Neuronal stem cell (in vitro differentiated cells): ENCODE data around the gene CD58.

ENCODE experiments used
- DNase-seq: peaks from one replicate; pipeline ENCODE4 v3.0.0-alpha.2; 2013; ENCODE audit warnings: low spot score
- H2AFZ ChIP-seq: one replicate; pipeline ENCODE4 v1.6.1; 2013; ENCODE audit warnings: mild to moderate bottlenecking, low read length, inconsistent platforms
- H2AK5ac ChIP-seq: 2 replicates; pipeline ENCODE4 v1.6.1; 2013; ENCODE audit warnings: low read depth, mild to moderate bottlenecking, inconsistent platforms, low read length, moderate library complexity, mixed read lengths
- H2BK120ac ChIP-seq: 2 replicates; pipeline ENCODE4 v1.6.1; 2013; ENCODE audit warnings: low read depth, mild to moderate bottlenecking, inconsistent platforms, low read length, moderate library complexity, mixed read lengths
- H2BK12ac ChIP-seq: one replicate; pipeline ENCODE4 v1.6.1; 2013; ENCODE audit warnings: low read length, inconsistent platforms
- H2BK15ac ChIP-seq: 2 replicates; pipeline ENCODE4 v1.6.1; 2013; ENCODE audit warnings: mild to moderate bottlenecking, low read length, inconsistent platforms, mixed read lengths
- H2BK5ac ChIP-seq: one replicate; pipeline ENCODE4 v1.6.1; 2013; ENCODE audit warnings: inconsistent platforms, mild to moderate bottlenecking, low read length, moderate library complexity
- H3K14ac ChIP-seq: one replicate; pipeline ENCODE4 v1.6.1; 2013; ENCODE audit warnings: low read length, inconsistent platforms
- H3K18ac ChIP-seq: 2 replicates; pipeline ENCODE4 v1.6.1; 2013; ENCODE audit warnings: low read length, inconsistent platforms
- H3K23ac ChIP-seq: 2 replicates; pipeline ENCODE4 v1.6.1; 2013; ENCODE audit warnings: low read depth, mild to moderate bottlenecking, mixed read lengths, low read length, inconsistent platforms; ENCODE audit not compliant: poor library complexity
- H3K27ac ChIP-seq: replicated peaks from 3 replicates; pipeline ENCODE4 v1.5.1; 2013; ENCODE audit warnings: low read length, inconsistent platforms
- H3K27me3 ChIP-seq, 3 experiments: 2 replicates each; pipeline ENCODE4 v1.6.1; 2013; ENCODE audit warnings: low read length in 3 of 3, mild to moderate bottlenecking in 2 of 3, inconsistent platforms in 1 of 3, low read depth in 1 of 3, mixed read lengths in 1 of 3, moderate library complexity in 1 of 3; ENCODE audit not compliant: control insufficient read depth in 3 of 3, insufficient read depth in 3 of 3
- H3K36me3 ChIP-seq, 2 donors: replicated peaks in 1 of 2; 2 replicates each; pipeline ENCODE4 v1.6.1; 2013; ENCODE audit warnings: low read length in 2 of 2; ENCODE audit not compliant: control insufficient read depth in 2 of 2, insufficient read depth in 2 of 2
- H3K4ac ChIP-seq: 2 replicates; pipeline ENCODE4 v1.6.1; 2013; ENCODE audit warnings: inconsistent platforms, mild to moderate bottlenecking, low read length, moderate library complexity
- H3K4me1 ChIP-seq, 2 donors: 1 replicate in 1 of 2; 2 replicates in 1 of 2; pipeline ENCODE4 v1.6.1; 2013; ENCODE audit warnings: low read length in 2 of 2, low read depth in 1 of 2; ENCODE audit not compliant: control insufficient read depth in 2 of 2, insufficient read depth in 1 of 2
- H3K4me2 ChIP-seq: one replicate; pipeline ENCODE4 v1.6.1; 2013; ENCODE audit warnings: mild to moderate bottlenecking, low read length, inconsistent platforms; ENCODE audit not compliant: insufficient read depth, poor library complexity, severe bottlenecking
- H3K4me3 ChIP-seq, 2 donors: 2 replicates each; pipeline ENCODE4 v1.5.1; 2013; ENCODE audit warnings: low read length in 2 of 2, mild to moderate bottlenecking in 2 of 2, inconsistent platforms in 1 of 2, moderate library complexity in 1 of 2
- H3K79me1 ChIP-seq: one replicate; pipeline ENCODE4 v1.6.1; 2013; ENCODE audit warnings: low read depth, mild to moderate bottlenecking, inconsistent platforms, low read length, moderate library complexity
- H3K9ac ChIP-seq: one replicate; pipeline ENCODE4 v1.6.1; 2013; ENCODE audit warnings: mild to moderate bottlenecking, low read depth, low read length, inconsistent platforms; ENCODE audit not compliant: poor library complexity
- H3K9me3 ChIP-seq, 2 donors: replicated peaks in 1 of 2; 2 replicates each; pipeline versions ENCODE3 to v1.6.1; 2013; ENCODE audit warnings: low read length in 2 of 2, mild to moderate bottlenecking in 2 of 2, inconsistent platforms in 1 of 2, low read depth in 1 of 2, mixed read lengths in 1 of 2, moderate library complexity in 1 of 2; ENCODE audit not compliant: control insufficient read depth in 2 of 2, insufficient read depth in 1 of 2
- H4K8ac ChIP-seq: one replicate; pipeline ENCODE4 v1.6.1; 2013; ENCODE audit warnings: low read depth, mild to moderate bottlenecking, inconsistent platforms, low read length, moderate library complexity
- H4K91ac ChIP-seq: one replicate; pipeline ENCODE4 v1.6.1; 2013; ENCODE audit warnings: low read length, low read depth, mild to moderate bottlenecking, inconsistent platforms; ENCODE audit not compliant: poor library complexity
- WGBS, 2 donors: extraction: QIAGEN DNeasy Blood & Tissue Kit; methylation state at CpG; one replicate each; pipeline ENCODE4 v1.1.7; 2013; ENCODE audit warnings: missing lambda C conversion rate in 2 of 2, mixed read lengths in 1 of 2; ENCODE audit not compliant: insufficient read length in 2 of 2, insufficient replicate concordance in 1 of 2; ENCODE audit errors: extremely low coverage in 2 of 2; 5-methylcytosine and 5-hydroxymethylcytosine counted together

CD58 gene

DNA sequence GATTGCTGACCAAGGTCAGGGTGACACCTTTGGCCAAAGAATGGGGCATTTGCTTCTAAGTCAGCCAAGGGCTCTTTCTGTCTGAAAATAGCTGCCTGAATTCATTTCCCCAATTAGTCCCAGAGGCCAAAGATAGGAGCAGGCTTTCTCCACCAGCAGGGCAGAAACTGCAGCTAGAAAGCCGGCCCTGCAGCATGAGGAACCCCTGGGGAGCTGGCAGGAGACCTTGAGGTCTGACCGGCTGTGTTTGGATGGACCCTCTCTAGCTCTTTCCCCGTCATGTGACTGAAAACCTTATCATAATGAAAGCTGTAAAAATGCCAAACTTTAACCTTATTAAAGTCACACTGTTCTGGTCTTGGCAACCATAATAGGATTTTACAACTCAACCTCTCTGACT, 93.4 kb downstream of the CD58 start:
- H3K23ac ChIP-seq = no peak overlapping the region
- no peak overlapping the region for H2BK120ac ChIP-seq
- no peak overlapping the region for H3K4me2 ChIP-seq
- no peak overlapping the region for H3K4me3 ChIP-seq
- no CpG with 5 or more reads among the region's 3 CpGs for WGBS, 2 donors
- H2BK12ac ChIP-seq = no peak overlapping the region
- no peak overlapping the region for H3K9ac ChIP-seq
- H3K36me3 ChIP-seq = no peaks in the 10 kb centered on the region
- no peak overlapping the region for H4K8ac ChIP-seq
- no peaks in the 10 kb centered on the region for H3K79me1 ChIP-seq
- H3K4me1 ChIP-seq = peaks cover 3 to 4% of the 10 kb centered on the region in 2 donors
- H3K27me3 ChIP-seq = no peaks in the 10 kb centered on the region
- H3K18ac ChIP-seq = no peak overlapping the region
- H3K4ac ChIP-seq = no peak overlapping the region
- H2BK15ac ChIP-seq = no peak overlapping the region
- no peak overlapping the region for H2AFZ ChIP-seq
- no peak overlapping the region for H4K91ac ChIP-seq
- DNase-seq = no peak
- H3K27ac ChIP-seq = no peak overlapping the region
- no peak overlapping the region for H2AK5ac ChIP-seq
- no peak overlapping the region for H2BK5ac ChIP-seq
- H3K14ac ChIP-seq = no peak overlapping the region
- no peaks in the 10 kb centered on the region for H3K9me3 ChIP-seq

DNA sequence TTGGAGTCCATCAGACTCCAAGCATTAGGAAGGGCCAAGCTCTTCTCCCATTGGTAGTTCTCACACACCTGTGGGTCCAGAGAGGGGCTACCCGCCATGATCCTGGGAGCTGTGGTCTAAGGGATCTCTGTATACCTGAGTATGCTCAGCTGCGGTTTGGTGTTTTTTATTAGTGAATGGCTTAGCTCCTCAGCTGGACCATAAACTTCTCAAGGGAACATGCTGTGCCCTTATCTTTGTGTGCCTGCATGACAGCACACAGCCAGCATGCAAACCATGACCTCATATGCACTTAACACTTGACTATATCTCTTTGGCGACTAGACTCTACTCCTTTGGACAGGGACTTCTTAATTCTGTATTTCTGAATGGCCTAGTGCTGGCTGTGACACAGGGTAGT, 94.5 kb downstream of the CD58 start:
- WGBS, 2 donors = no CpG with 5 or more reads among the region's 3 CpGs
- peaks cover 4 to 5% of the 10 kb centered on the region in 2 donors for H3K4me1 ChIP-seq
- H3K23ac ChIP-seq = no peak overlapping the region
- H2BK120ac ChIP-seq = no peak overlapping the region
- H4K91ac ChIP-seq = no peak overlapping the region
- no peak overlapping the region for H3K14ac ChIP-seq
- H2BK12ac ChIP-seq = no peak overlapping the region
- H3K9me3 ChIP-seq = no peaks in the 10 kb centered on the region
- H4K8ac ChIP-seq = no peak overlapping the region
- no peaks in the 10 kb centered on the region for H3K79me1 ChIP-seq
- H3K4ac ChIP-seq = no peak overlapping the region
- no peaks in the 10 kb centered on the region for H3K36me3 ChIP-seq
- H2AK5ac ChIP-seq = peak overlapping the region; percentile 11
- no peak overlapping the region for H2BK5ac ChIP-seq
- H3K18ac ChIP-seq = no peak overlapping the region
- no peak for DNase-seq
- H2BK15ac ChIP-seq = no peak overlapping the region
- no peak overlapping the region for H3K27ac ChIP-seq
- H3K4me2 ChIP-seq = no peak overlapping the region
- no peak overlapping the region for H3K4me3 ChIP-seq
- no peak overlapping the region for H3K9ac ChIP-seq
- H3K27me3 ChIP-seq = peaks cover 0 to 5% (median 0%) of the 10 kb centered on the region in 3 experiments
- H2AFZ ChIP-seq = no peak overlapping the region

DNA sequence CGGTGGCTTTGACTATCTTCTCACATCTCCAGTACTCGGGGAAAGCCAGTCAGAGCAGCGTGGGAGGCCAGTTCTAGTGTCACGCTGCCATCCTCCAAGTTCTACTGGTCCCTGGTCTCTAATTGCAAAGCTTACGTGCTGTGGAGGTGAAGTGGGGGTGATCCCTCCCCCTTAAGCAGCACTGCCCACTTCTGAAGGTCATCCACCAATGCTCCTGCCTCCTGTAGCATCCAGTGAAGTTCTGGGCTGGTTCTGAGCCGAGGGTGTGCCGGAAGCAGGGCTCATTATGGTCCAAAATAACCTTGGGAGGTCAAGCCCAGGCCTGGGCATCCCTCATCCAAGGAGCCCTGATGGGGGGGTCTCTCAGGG, 95.0 kb downstream of the CD58 start:
- WGBS, 2 donors = no CpG with 5 or more reads among the region's 7 CpGs
- H2AFZ ChIP-seq = no peak overlapping the region
- H3K23ac ChIP-seq = no peak overlapping the region
- H3K18ac ChIP-seq = no peak overlapping the region
- H3K9me3 ChIP-seq = no peaks in the 10 kb centered on the region
- no peak overlapping the region for H3K14ac ChIP-seq
- H2BK12ac ChIP-seq = no peak overlapping the region
- no peak overlapping the region for H4K8ac ChIP-seq
- DNase-seq = no peak
- no peak overlapping the region for H2BK120ac ChIP-seq
- no peak overlapping the region for H4K91ac ChIP-seq
- peaks cover 4 to 5% of the 10 kb centered on the region in 2 donors for H3K4me1 ChIP-seq
- H3K4me3 ChIP-seq = no peak overlapping the region
- H3K4me2 ChIP-seq = no peak overlapping the region
- H3K9ac ChIP-seq = no peak overlapping the region
- peaks cover 0 to 6% (median 0%) of the 10 kb centered on the region in 3 experiments for H3K27me3 ChIP-seq
- H2BK15ac ChIP-seq = no peak overlapping the region
- no peak overlapping the region for H2BK5ac ChIP-seq
- H3K36me3 ChIP-seq = no peaks in the 10 kb centered on the region
- H2AK5ac ChIP-seq = peak overlapping the region; percentile 11
- H3K79me1 ChIP-seq = no peaks in the 10 kb centered on the region
- H3K27ac ChIP-seq = no peak overlapping the region
- no peak overlapping the region for H3K4ac ChIP-seq

GRCh38 chr1:116474921-116475849, 95.6 kb downstream of the CD58 start:
- no peak overlapping the region for H3K4me3 ChIP-seq
- peaks cover 0 to 6% (median 0%) of the 10 kb centered on the region in 3 experiments for H3K27me3 ChIP-seq
- no peak overlapping the region for H3K27ac ChIP-seq
- H2BK5ac ChIP-seq = no peak overlapping the region
- H3K79me1 ChIP-seq = no peaks in the 10 kb centered on the region
- DNase-seq = no peak
- H3K23ac ChIP-seq = no peak overlapping the region
- peak overlapping the region; percentile 23 for H4K8ac ChIP-seq
- H3K18ac ChIP-seq = peak overlapping the region; percentile 73
- no peak overlapping the region for H2BK12ac ChIP-seq
- no peak overlapping the region for H2BK120ac ChIP-seq
- no peak overlapping the region for H2AK5ac ChIP-seq
- H3K9ac ChIP-seq = no peak overlapping the region
- H2AFZ ChIP-seq = no peak overlapping the region
- H3K4me1 ChIP-seq = peaks cover 4 to 5% of the 10 kb centered on the region in 2 donors
- no peak overlapping the region for H4K91ac ChIP-seq
- H3K14ac ChIP-seq = no peak overlapping the region
- H3K9me3 ChIP-seq = no peaks in the 10 kb centered on the region
- no peaks in the 10 kb centered on the region for H3K36me3 ChIP-seq
- H3K4ac ChIP-seq = no peak overlapping the region
- no peak overlapping the region for H2BK15ac ChIP-seq
- WGBS, 2 donors = no CpG with 5 or more reads among the region's 14 CpGs
- no peak overlapping the region for H3K4me2 ChIP-seq
